ENCODE measurements around the gene GOLGA6L7.
"Not testable (repeated sequence)": the region's sequence is repeated elsewhere in the genome, so short reads cannot be mapped to it uniquely, and the experiment has no call there.

DNA sequence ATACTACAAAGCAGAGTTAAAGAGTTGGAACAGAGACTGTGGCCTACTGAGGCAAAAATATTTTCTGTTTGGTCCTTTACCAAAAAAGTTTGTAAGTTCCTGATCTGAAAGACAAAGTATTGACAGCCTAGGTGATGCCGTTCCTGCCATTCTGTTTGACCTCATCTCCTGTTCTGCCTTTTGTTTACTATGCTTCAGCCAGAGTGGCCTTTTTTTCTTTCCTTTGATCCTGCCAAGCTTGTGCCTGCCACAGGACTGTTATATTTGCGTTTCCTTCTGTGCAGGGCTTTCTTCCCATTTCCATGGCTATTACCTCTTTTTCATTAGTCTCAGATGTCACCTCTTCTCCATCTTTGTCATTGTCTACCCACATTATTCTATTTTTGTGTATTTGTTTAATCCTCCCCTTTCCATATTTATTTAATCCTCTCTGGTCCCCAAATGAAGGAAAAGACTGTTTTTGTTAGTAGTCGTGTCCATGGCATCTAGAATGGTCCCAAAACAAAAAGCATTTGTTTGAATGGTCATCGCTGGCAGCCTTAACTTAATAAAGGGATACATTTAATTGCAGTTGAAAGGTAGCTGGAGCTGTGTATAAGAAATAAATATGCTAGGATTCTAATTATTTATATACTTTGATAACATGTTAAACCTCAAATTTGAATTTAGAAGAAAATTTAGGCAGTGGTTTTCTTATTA lies 36.4 kb downstream of the GOLGA6L7 start:
- TF ChIP-seq, protein P1, sequence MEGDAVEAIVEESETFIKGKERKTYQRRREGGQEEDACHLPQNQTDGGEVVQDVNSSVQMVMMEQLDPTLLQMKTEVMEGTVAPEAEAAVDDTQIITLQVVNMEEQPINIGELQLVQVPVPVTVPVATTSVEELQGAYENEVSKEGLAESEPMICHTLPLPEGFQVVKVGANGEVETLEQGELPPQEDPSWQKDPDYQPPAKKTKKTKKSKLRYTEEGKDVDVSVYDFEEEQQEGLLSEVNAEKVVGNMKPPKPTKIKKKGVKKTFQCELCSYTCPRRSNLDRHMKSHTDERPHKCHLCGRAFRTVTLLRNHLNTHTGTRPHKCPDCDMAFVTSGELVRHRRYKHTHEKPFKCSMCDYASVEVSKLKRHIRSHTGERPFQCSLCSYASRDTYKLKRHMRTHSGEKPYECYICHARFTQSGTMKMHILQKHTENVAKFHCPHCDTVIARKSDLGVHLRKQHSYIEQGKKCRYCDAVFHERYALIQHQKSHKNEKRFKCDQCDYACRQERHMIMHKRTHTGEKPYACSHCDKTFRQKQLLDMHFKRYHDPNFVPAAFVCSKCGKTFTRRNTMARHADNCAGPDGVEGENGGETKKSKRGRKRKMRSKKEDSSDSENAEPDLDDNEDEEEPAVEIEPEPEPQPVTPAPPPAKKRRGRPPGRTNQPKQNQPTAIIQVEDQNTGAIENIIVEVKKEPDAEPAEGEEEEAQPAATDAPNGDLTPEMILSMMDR (IDR thresholded peaks at IDR 0.05; ENCODE audit: insufficient read depth, low read depth, low read length) = not testable (repeated sequence)
- not testable (repeated sequence) for TF ChIP-seq EZH2 (IDR thresholded peaks at IDR 0.05; ENCODE audit: insufficient read depth, low read length)

Data from astrocyte (in vitro differentiated cells and primary cell).